NT2/D1 (cell line): Measurements from ENCODE around the gene UBE2L3.

Source experiments
- SUZ12 ChIP-seq: IDR thresholded peaks from 2 replicates; pipeline ENCODE4 v1.6.1; 2011; ENCODE audit not compliant: insufficient read length, insufficient read depth; ENCODE audit errors: extremely low read depth
- YY1 ChIP-seq: IDR thresholded peaks from 2 replicates; pipeline ENCODE4 v1.6.1; 2011; ENCODE audit not compliant: insufficient read length, insufficient read depth

DNA sequence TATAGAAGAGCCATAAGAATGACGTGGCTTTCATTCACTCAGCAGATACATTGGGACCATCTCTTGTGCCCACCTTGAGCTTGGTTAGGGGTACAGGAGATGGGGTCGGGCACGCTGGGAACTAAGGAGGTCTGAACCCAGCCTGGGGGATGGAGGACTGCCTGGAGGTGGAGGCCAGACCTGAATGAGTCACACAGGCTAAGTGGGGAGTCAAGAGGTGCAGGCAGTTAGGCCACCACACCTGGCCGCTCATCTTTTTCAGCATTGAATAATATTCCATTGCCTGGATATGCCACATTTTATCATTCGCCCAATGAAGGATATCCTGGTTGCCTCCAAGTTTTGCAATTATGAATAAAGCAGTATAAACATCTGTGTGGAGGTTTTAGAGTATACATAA, 94.5 kb downstream of the UBE2L3 start:
- no peak for TF ChIP-seq SUZ12
- no peak for TF ChIP-seq YY1
